SK-N-SH (cell line): ENCODE results near the gene LIPE. TPM values are rescaled to one million over a fixed set of nuclear protein-coding genes. Genes with fewer than 3 reads are reported as not detected.

Experiments
- CTCF ChIA-PET: fragments of 300-600, 350-600 bp; formaldehyde crosslinking; extraction: SDS; loops from one replicate; lab custom pipeline; 2021; lab: Yijun Ruan, JAX
- POLR2A ChIA-PET: fragments of 350-600 bp; sonication (Branson Sonifier 250); formaldehyde crosslinking; extraction: SDS; loops from one replicate; lab custom pipeline; 2020; ENCODE audit warnings: antibody characterized with exemption, inconsistent platforms; lab: Yijun Ruan, JAX
- DNase-seq: peaks from one replicate; pipeline ENCODE4 v3.0.0; 2012
- H2AFZ ChIP-seq: fragments of 200-600 bp; sonication (generic); 2 replicates; pipeline ENCODE4 v1.8.1; 2016; ENCODE audit warnings: antibody characterized with exemption, mild to moderate bottlenecking, low read depth
- H3F3A ChIP-seq: fragments of 200-600 bp; sonication (generic); replicated peaks from 2 replicates; pipeline ENCODE3; 2016; ENCODE audit warnings: antibody characterized with exemption, mild to moderate bottlenecking; ENCODE audit not compliant: insufficient read depth
- H3K27ac ChIP-seq, 2 experiments: fragments of 200-500 bp in 1 of 2; fragments of 200-600 bp in 1 of 2; sonication (Bioruptor generic) in 1 of 2; sonication (generic), shearing (Covaris generic) in 1 of 2; 2 replicates each; pipeline versions ENCODE4 v1.5.1 to v1.6.1; 2014 to 2016; ENCODE audit warnings: low read depth in 2 of 2, inconsistent platforms in 1 of 2, low read length in 1 of 2, mild to moderate bottlenecking in 1 of 2, mixed read lengths in 1 of 2
- H3K27me3 ChIP-seq: fragments of 200-600 bp; sonication (generic), shearing (Covaris generic); 2 replicates; pipeline ENCODE4 v1.6.1; 2016; ENCODE audit warnings: mixed run types; ENCODE audit not compliant: insufficient read depth
- H3K36me3 ChIP-seq, 2 experiments: fragments of 200-500 bp in 1 of 2; fragments of 200-600 bp in 1 of 2; sonication (Bioruptor generic) in 1 of 2; sonication (generic) in 1 of 2; replicated peaks in 1 of 2; 2 replicates each; pipeline versions ENCODE3 to v1.5.1; 2014 to 2016; ENCODE audit warnings: low read length in 1 of 2, mild to moderate bottlenecking in 1 of 2; ENCODE audit not compliant: insufficient read depth in 2 of 2, control insufficient read depth in 1 of 2
- H3K4me1 ChIP-seq, 2 experiments: fragments of 200-500 bp in 1 of 2; fragments of 200-600 bp in 1 of 2; sonication (Bioruptor generic) in 1 of 2; sonication (generic), shearing (Covaris generic) in 1 of 2; 2 replicates each; pipeline versions ENCODE4 v1.5.1 to v1.6.1; 2014 to 2016; ENCODE audit warnings: low read depth in 1 of 2, low read length in 1 of 2, mixed run types in 1 of 2; ENCODE audit not compliant: insufficient read depth in 2 of 2, control insufficient read depth in 1 of 2
- H3K4me2 ChIP-seq: fragments of 200-600 bp; sonication (generic), shearing (Covaris generic); 2 replicates; pipeline ENCODE4 v1.6.1; 2017; ENCODE audit warnings: mixed run types
- H3K4me3 ChIP-seq, 2 experiments: fragments of 200-500 bp in 1 of 2; fragments of 200-600 bp in 1 of 2; sonication (Bioruptor generic) in 1 of 2; sonication (generic), shearing (Covaris generic) in 1 of 2; 2 replicates each; pipeline versions ENCODE4 v1.5.1 to v1.8.1; 2014 to 2016; ENCODE audit warnings: low read depth in 2 of 2, inconsistent platforms in 1 of 2, low read length in 1 of 2, mild to moderate bottlenecking in 1 of 2, mixed read lengths in 1 of 2, moderate library complexity in 1 of 2
- H3K79me2 ChIP-seq: fragments of 200-600 bp; sonication (generic); 2 replicates; pipeline ENCODE4 v1.8.1; 2017; ENCODE audit warnings: mild to moderate bottlenecking; ENCODE audit not compliant: insufficient read depth
- H3K9ac ChIP-seq: fragments of 200-600 bp; sonication (generic); 2 replicates; pipeline ENCODE4 v1.6.1; 2017; ENCODE audit warnings: mixed run types
- H3K9me2 ChIP-seq: fragments of 200-600 bp; sonication (generic); 2 replicates; pipeline ENCODE4 v1.6.1; 2017; ENCODE audit warnings: mixed run types
- H3K9me3 ChIP-seq: fragments of 200-600 bp; sonication (generic); 2 replicates; pipeline ENCODE4 v1.6.1; 2017; ENCODE audit warnings: mixed run types, mild to moderate bottlenecking, moderate library complexity
- H4K20me1 ChIP-seq: fragments of 200-600 bp; sonication (generic); 2 replicates; pipeline ENCODE4 v1.6.1; 2017; ENCODE audit warnings: mild to moderate bottlenecking, mixed run types; ENCODE audit not compliant: insufficient read depth
- ELF1 ChIP-seq: IDR thresholded peaks from 2 replicates; pipeline ENCODE4 v1.4.0; 2012
- EP300 ChIP-seq, 2 experiments: IDR thresholded peaks; 2 replicates each; pipeline versions ENCODE4 v1.4.0 to v1.6.1; 2012; ENCODE audit warnings: borderline replicate concordance in 1 of 2, low read depth in 1 of 2, low read length in 1 of 2
- FOSL2 ChIP-seq: IDR thresholded peaks from 2 replicates; pipeline ENCODE4 v1.4.0; 2012; ENCODE audit warnings: low read depth, mild to moderate bottlenecking, moderate library complexity, borderline replicate concordance
- FOXJ3 ChIP-seq: sonication (generic); formaldehyde crosslinking; IDR thresholded peaks from 2 replicates; pipeline ENCODE4 v1.5.1; 2020; ENCODE audit warnings: mild to moderate bottlenecking, missing genetic modification reagents
- FOXM1 ChIP-seq: IDR thresholded peaks from 2 replicates; pipeline ENCODE4 v1.4.0; 2012; ENCODE audit warnings: low read depth, mild to moderate bottlenecking
- GABPA ChIP-seq: IDR thresholded peaks from 2 replicates; pipeline ENCODE4 v1.4.0; 2012; ENCODE audit warnings: low read depth, mild to moderate bottlenecking
- MEF2A ChIP-seq: IDR thresholded peaks from 2 replicates; pipeline ENCODE4 v1.4.0; 2012; ENCODE audit warnings: low read depth, borderline replicate concordance
- MXI1 ChIP-seq: IDR thresholded peaks from 2 replicates; pipeline ENCODE4 v1.6.1; 2012; ENCODE audit warnings: mild to moderate bottlenecking, low read depth, low read length, improper control_type of control experiment
- NFIC ChIP-seq: IDR thresholded peaks from 2 replicates; pipeline ENCODE4 v1.4.0; 2012; ENCODE audit warnings: borderline replicate concordance
- NRF1 ChIP-seq: IDR thresholded peaks from 2 replicates; pipeline ENCODE4 v1.6.1; 2012; ENCODE audit warnings: low read depth, mild to moderate bottlenecking, low read length
- RAD21 ChIP-seq: IDR thresholded peaks from 2 replicates; pipeline ENCODE4 v1.6.1; 2012; ENCODE audit warnings: mild to moderate bottlenecking, low read length
- SMC3 ChIP-seq: IDR thresholded peaks from 2 replicates; pipeline ENCODE4 v1.6.1; 2012; ENCODE audit warnings: low read depth, low read length, improper control_type of control experiment
- TAF1 ChIP-seq: IDR thresholded peaks from 2 replicates; pipeline ENCODE4 v1.6.1; 2012; ENCODE audit warnings: low read depth, mild to moderate bottlenecking, low read length, moderate library complexity, borderline replicate concordance
- TEAD4 ChIP-seq: IDR thresholded peaks from 2 replicates; pipeline ENCODE4 v1.4.0; 2012; ENCODE audit warnings: mild to moderate bottlenecking, borderline replicate concordance; ENCODE audit not compliant: insufficient read depth
- YY1 ChIP-seq: IDR thresholded peaks from 2 replicates; pipeline ENCODE4 v1.4.0; 2012; ENCODE audit warnings: low read depth, mild to moderate bottlenecking
- WGBS: methylation state at CpG from one replicate; pipeline ENCODE4 v1.1.6; 2017; ENCODE audit warnings: low lambda C conversion rate; 5-methylcytosine and 5-hydroxymethylcytosine counted together
- polyA plus RNA-seq, 3 experiments: library from polyadenylated mRNA; depleted of rRNA; stranded (reverse); fragments of >200 nt; gene quantifications; 2 replicates each; pipeline ENCODE4 v1.2.3, GENCODE V29; 2012
- TF ChIP-seq, protein P1 (sequence below): IDR thresholded peaks from 2 replicates; pipeline ENCODE4; 2012
- TF ChIP-seq, protein P2 (sequence below): IDR thresholded peaks from 2 replicates; pipeline ENCODE4 v1.4.0; 2012; ENCODE audit warnings: low read depth, borderline replicate concordance
- TF ChIP-seq, protein P3 (sequence below): fragments of 150-350 bp; IDR thresholded peaks from 2 replicates; pipeline ENCODE4 v1.6.1; 2016; ENCODE audit warnings: mild to moderate bottlenecking, low read depth, low read length
- TF ChIP-seq, protein P4 (sequence below): IDR thresholded peaks from 2 replicates; pipeline ENCODE4 v1.4.0; 2012; ENCODE audit warnings: low read depth

The LIPE gene
- polyA plus RNA-seq, 1 of the 3 experiments (the other 2 are of a cell fraction): 4.4 TPM

DNA sequence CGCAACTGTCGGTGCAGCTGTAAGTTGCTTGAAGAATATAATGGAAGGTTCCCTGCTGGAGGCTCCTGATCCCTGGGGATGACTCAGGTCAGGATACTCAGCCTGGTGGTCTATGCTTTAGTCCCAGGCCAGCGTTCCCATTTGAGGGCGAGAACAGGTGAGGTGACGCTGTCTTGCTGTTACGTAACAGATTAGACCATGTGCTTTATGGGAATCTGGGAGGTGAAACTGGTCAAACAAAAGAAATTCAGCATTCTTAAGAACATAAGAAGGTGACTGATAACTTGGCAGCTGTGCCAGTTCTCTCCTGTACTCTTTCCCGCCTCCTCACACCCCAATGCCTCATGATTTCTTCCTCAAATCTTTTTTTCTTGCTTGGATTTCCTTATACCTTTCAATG lies 15.6 kb upstream of the LIPE start, which contains the start of gene CXCL17:
Gene CXCL17, minus strand, starts transcription at position 114 of the 400 bp plus-strand sequence. CDS start 114 bp downstream, outside the sequence.
- Histone ChIP-seq H3K9ac (no peak within 1 kb of the TSS), H3K4me2 (no peak within 1 kb of the TSS), H3K27ac (no peak within 1 kb of the TSS), H3K9me3 (no peaks in the 10 kb centered on the region), H3K4me1 (no peaks in the 10 kb centered on the region), H3K9me2 (no peaks in the 10 kb centered on the region), H3F3A (no peaks in the 10 kb centered on the region), H3K27me3 (no peaks in the 10 kb centered on the region), H3K79me2 (no peaks in the 10 kb centered on the region), H4K20me1 (no peaks in the 10 kb centered on the region), H2AFZ (no peak within 1 kb of the TSS), H3K4me3 (no peak within 1 kb of the TSS), H3K36me3 (no peaks in the 10 kb centered on the region)
- POLR2A ChIA-PET: no interaction called here
- DNase-seq: no peak
- 87% methylated on average over 7 of the region's 7 CpGs for WGBS
- TF ChIP-seq ELF1: no peak
- no peak for TF ChIP-seq FOXM1
- TF ChIP-seq, protein P1, sequence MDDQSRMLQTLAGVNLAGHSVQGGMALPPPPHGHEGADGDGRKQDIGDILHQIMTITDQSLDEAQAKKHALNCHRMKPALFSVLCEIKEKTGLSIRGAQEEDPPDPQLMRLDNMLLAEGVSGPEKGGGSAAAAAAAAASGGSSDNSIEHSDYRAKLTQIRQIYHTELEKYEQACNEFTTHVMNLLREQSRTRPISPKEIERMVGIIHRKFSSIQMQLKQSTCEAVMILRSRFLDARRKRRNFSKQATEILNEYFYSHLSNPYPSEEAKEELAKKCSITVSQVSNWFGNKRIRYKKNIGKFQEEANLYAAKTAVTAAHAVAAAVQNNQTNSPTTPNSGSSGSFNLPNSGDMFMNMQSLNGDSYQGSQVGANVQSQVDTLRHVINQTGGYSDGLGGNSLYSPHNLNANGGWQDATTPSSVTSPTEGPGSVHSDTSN: no peak
- TF ChIP-seq MXI1: no peak
- TF ChIP-seq GABPA: no peak
- TF ChIP-seq, protein P2, sequence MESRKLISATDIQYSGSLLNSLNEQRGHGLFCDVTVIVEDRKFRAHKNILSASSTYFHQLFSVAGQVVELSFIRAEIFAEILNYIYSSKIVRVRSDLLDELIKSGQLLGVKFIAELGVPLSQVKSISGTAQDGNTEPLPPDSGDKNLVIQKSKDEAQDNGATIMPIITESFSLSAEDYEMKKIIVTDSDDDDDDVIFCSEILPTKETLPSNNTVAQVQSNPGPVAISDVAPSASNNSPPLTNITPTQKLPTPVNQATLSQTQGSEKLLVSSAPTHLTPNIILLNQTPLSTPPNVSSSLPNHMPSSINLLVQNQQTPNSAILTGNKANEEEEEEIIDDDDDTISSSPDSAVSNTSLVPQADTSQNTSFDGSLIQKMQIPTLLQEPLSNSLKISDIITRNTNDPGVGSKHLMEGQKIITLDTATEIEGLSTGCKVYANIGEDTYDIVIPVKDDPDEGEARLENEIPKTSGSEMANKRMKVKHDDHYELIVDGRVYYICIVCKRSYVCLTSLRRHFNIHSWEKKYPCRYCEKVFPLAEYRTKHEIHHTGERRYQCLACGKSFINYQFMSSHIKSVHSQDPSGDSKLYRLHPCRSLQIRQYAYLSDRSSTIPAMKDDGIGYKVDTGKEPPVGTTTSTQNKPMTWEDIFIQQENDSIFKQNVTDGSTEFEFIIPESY: no peak
- no peak for TF ChIP-seq TEAD4
- TF ChIP-seq NRF1: no peak
- no peak for TF ChIP-seq TAF1
- no peak for TF ChIP-seq FOXJ3 (CRISPR knock-in tag)
- CTCF ChIA-PET: interaction anchor here (2.6 to 3.4 kb wide), 3 partner anchors 9 to 99 kb away, joined by 7 to 43 read pairs (median 24); partner anchors contain the start of gene CEACAM1

DNA sequence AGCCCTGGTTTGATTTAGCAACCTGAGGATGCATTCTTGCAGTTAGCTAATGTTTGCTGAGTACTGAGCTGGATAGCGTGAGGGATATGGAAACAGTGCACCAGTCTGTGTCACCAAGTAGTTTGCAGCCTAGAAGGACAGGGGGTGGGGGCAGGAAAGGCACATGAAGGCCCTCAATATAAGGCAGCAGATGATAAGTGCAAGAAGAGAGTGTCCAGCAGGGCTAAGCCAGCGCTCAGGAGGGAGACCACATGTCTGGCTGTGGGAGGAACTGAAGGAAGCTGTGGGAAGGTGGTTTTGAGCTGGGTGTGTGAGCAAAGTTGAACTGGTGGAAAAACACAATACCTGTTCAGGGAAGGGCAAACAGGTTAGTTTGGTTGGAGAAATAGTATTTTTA lies 13.9 kb upstream of the LIPE start:
- no peaks in the 10 kb centered on the region for H3K4me1 ChIP-seq
- H3K36me3 ChIP-seq: no peaks in the 10 kb centered on the region
- H4K20me1 ChIP-seq: no peaks in the 10 kb centered on the region
- no peak overlapping the region for H3K4me2 ChIP-seq
- no peak overlapping the region for H3K4me3 ChIP-seq
- CTCF ChIA-PET: interaction anchor here (0.9 to 3.4 kb wide), 11 partner anchors 10 to 265 kb away, joined by 3 to 43 read pairs (median 7); partner anchors contain the start of genes CEACAM1 and LIPE
- no peaks in the 10 kb centered on the region for H3F3A ChIP-seq
- TF ChIP-seq MXI1 (no peak), SMC3 (no peak), ELF1 (no peak), MEF2A (no peak), RAD21 (no peak), TAF1 (no peak), NFIC (no peak), EP300 (IDR thresholded peaks at IDR 0.05; ENCODE audit: borderline replicate concordance in 1 of 2, low read depth in 1 of 2, low read length in 1 of 2) (no peak), FOSL2 (no peak), YY1 (no peak), FOXM1 (no peak), NRF1 (no peak)
- TF ChIP-seq, protein P3, sequence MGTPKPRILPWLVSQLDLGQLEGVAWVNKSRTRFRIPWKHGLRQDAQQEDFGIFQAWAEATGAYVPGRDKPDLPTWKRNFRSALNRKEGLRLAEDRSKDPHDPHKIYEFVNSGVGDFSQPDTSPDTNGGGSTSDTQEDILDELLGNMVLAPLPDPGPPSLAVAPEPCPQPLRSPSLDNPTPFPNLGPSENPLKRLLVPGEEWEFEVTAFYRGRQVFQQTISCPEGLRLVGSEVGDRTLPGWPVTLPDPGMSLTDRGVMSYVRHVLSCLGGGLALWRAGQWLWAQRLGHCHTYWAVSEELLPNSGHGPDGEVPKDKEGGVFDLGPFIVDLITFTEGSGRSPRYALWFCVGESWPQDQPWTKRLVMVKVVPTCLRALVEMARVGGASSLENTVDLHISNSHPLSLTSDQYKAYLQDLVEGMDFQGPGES: no peak
- TF ChIP-seq, protein P1: no peak
- TF ChIP-seq, protein P4, sequence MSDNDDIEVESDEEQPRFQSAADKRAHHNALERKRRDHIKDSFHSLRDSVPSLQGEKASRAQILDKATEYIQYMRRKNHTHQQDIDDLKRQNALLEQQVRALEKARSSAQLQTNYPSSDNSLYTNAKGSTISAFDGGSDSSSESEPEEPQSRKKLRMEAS: no peak
- POLR2A ChIA-PET: no interaction called here
- no peak for DNase-seq
- no peak overlapping the region for H3K9ac ChIP-seq
- no peaks in the 10 kb centered on the region for H3K79me2 ChIP-seq
- H3K9me2 ChIP-seq: no peaks in the 10 kb centered on the region
- no peak overlapping the region for H2AFZ ChIP-seq
- H3K27ac ChIP-seq: no peak overlapping the region
- H3K9me3 ChIP-seq: no peaks in the 10 kb centered on the region
- 89% methylated on average over 2 of the region's 2 CpGs for WGBS
- H3K27me3 ChIP-seq: no peaks in the 10 kb centered on the region
